ENCODE measurements around the gene DOP1A. TPM values are rescaled to one million over a fixed set of nuclear protein-coding genes. Genes with fewer than 3 reads are reported as not detected.
A peak's percentile ranks its signal among the peaks of the same experiment; 100 is the strongest.
"Not testable (repeated sequence)": the region's sequence is repeated elsewhere in the genome, so short reads cannot be mapped to it uniquely, and the experiment has no call there.

DOP1A gene
- total RNA-seq, 1 experiment from 2014 or later, result 16.1 TPM

DNA sequence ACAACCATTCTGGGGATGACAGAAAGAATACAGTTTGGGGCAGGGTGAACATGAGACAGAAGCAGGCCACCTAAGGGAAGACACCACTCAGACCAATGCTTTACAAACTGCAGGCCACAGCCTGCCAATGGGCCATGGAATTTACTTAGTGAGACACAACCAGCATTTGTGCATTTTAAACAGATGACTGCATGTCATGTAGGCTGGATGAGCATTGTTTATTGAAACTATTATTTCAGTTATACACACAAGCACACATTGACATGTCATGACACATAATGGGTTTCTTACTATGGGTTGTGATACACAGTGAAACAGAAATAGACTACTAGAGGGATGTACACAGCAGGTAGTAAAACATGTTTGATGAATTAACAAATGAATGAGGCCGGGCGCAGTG lies 117.6 kb downstream of the DOP1A start:
- Histone ChIP-seq H3K36me3 (ENCODE audit: control insufficient read depth, insufficient read depth, low read length) (peaks cover 4% of the 10 kb centered on the region; the same call in 1 of the 2 replicates), H3K4me3 (ENCODE audit: low read depth, low read length) (no peak overlapping the region), H3K9me3 (no peaks in the 10 kb centered on the region), H3K4me1 (0 out of 2 replicates have a peak, but pooled peaks cover 3% of the 10 kb centered on the region), H3K27me3 (replicated peaks; ENCODE audit: control insufficient read depth, insufficient read depth, low read length) (no peaks in the 10 kb centered on the region)
- CTCF ChIA-PET, result no interaction called here
- H3K4me1 Mint-ChIP-seq (ENCODE audit: low read depth, unreplicated experiment), result peaks cover 6% of the 10 kb centered on the region
- TF ChIP-seq, protein P1, sequence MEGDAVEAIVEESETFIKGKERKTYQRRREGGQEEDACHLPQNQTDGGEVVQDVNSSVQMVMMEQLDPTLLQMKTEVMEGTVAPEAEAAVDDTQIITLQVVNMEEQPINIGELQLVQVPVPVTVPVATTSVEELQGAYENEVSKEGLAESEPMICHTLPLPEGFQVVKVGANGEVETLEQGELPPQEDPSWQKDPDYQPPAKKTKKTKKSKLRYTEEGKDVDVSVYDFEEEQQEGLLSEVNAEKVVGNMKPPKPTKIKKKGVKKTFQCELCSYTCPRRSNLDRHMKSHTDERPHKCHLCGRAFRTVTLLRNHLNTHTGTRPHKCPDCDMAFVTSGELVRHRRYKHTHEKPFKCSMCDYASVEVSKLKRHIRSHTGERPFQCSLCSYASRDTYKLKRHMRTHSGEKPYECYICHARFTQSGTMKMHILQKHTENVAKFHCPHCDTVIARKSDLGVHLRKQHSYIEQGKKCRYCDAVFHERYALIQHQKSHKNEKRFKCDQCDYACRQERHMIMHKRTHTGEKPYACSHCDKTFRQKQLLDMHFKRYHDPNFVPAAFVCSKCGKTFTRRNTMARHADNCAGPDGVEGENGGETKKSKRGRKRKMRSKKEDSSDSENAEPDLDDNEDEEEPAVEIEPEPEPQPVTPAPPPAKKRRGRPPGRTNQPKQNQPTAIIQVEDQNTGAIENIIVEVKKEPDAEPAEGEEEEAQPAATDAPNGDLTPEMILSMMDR (IDR thresholded peaks at IDR 0.05; ENCODE audit: insufficient read depth in 1 of 2, low read depth in 1 of 2, low read length in 1 of 2, severe bottlenecking in 1 of 2, unreplicated experiment in 1 of 2), result no peak
- BruUV-seq (replicated peaks), result no TSS peak
- intact Hi-C loops (cut with micrococcal nuclease; ENCODE audit: unreplicated experiment), result no loop called here
- H3K4me3 Mint-ChIP-seq (ENCODE audit: unreplicated experiment), result no peak overlapping the region
- no peaks in the 10 kb centered on the region for H3K9me3 Mint-ChIP-seq (ENCODE audit: unreplicated experiment)
- H3K27ac Mint-ChIP-seq (ENCODE audit: unreplicated experiment), result no peak overlapping the region
- no peak for DNase-seq
- H3K36me3 Mint-ChIP-seq (ENCODE audit: insufficient read depth, unreplicated experiment), result peaks cover 90% of the 10 kb centered on the region
- POLR2A ChIA-PET, result no interaction called here
- no peaks in the 10 kb centered on the region for H3K27me3 Mint-ChIP-seq (ENCODE audit: insufficient read depth, unreplicated experiment)

DNA sequence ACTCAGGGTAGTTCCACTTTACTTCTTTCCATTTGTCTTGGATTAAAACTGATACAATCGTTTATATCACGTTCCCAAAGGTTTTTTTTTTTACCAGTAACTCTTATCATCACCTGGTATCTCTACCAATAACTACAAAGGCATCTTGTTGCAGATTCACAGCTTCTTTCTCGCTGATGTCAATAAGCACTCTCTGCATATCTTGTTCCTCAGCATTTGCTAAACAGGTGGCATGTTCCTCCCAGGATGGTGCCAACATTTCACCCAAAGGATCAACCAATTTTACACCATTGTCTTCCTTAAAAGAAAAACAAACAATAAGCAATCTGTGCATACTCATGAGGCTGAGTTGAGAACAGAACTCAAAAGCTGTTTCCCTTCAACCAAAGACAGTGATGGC lies 121.0 kb downstream of the DOP1A start:
- ChIA-PET POLR2A (no interaction called here), CTCF (no interaction called here)
- Histone ChIP-seq H3K4me3 (ENCODE audit: low read depth, low read length) (no peak overlapping the region), H3K36me3 (ENCODE audit: control insufficient read depth, insufficient read depth, low read length) (peaks cover 2% of the 10 kb centered on the region; the same call in 1 of the 2 replicates), H3K4me1 (peaks cover 15% of the 10 kb centered on the region), H3K27me3 (replicated peaks; ENCODE audit: control insufficient read depth, insufficient read depth, low read length) (no peaks in the 10 kb centered on the region), H3K9me3 (no peaks in the 10 kb centered on the region)
- Mint-ChIP-seq H3K9me3 (ENCODE audit: unreplicated experiment) (no peaks in the 10 kb centered on the region), H3K4me1 (ENCODE audit: low read depth, unreplicated experiment) (peaks cover 6% of the 10 kb centered on the region), H3K4me3 (ENCODE audit: unreplicated experiment) (no peak overlapping the region), H3K27me3 (ENCODE audit: insufficient read depth, unreplicated experiment) (no peaks in the 10 kb centered on the region), H3K36me3 (ENCODE audit: insufficient read depth, unreplicated experiment) (peaks cover 80% of the 10 kb centered on the region), H3K27ac (ENCODE audit: unreplicated experiment) (no peak overlapping the region)
- BruUV-seq (replicated peaks), result no TSS peak
- intact Hi-C loops (cut with micrococcal nuclease; ENCODE audit: unreplicated experiment), result no loop called here
- DNase-seq, result no peak
- TF ChIP-seq, protein P1 (IDR thresholded peaks at IDR 0.05; ENCODE audit: insufficient read depth in 1 of 2, low read depth in 1 of 2, low read length in 1 of 2, severe bottlenecking in 1 of 2, unreplicated experiment in 1 of 2), result no peak

DNA sequence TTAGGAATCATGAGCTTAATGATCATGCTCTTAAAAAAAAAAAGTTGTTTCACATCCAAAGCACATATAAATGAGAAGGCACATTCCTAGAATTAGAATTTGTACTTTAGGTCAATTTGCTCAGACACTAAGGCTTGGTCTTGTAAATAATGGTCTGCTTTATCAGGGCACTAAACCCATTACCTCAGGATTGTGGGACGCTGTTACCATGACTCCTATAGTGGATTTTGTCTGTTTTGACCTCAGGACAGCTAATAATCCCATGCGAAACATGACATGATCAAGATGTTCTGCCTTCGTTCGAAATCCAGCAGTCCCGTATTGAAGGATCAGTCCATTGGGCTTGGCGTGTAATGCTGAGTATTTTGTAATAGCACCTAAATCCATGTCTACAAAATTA lies 123.2 kb downstream of the DOP1A start:
- POLR2A ChIA-PET, result interaction anchor here (0.7 to 1.0 kb wide), 2 partner anchors 24 to 275 kb away, joined by 4 to 7 read pairs; no protein-coding TSS in a partner anchor
- CTCF ChIA-PET, result no interaction called here
- TF ChIP-seq, protein P1 (IDR thresholded peaks at IDR 0.05; ENCODE audit: insufficient read depth in 1 of 2, low read depth in 1 of 2, low read length in 1 of 2, severe bottlenecking in 1 of 2, unreplicated experiment in 1 of 2), result no peak
- Histone ChIP-seq H3K9me3 (no peaks in the 10 kb centered on the region), H3K27me3 (replicated peaks; ENCODE audit: control insufficient read depth, insufficient read depth, low read length) (no peaks in the 10 kb centered on the region), H3K4me3 (ENCODE audit: low read depth, low read length) (no peak overlapping the region), H3K4me1 (peaks cover 24% of the 10 kb centered on the region), H3K36me3 (ENCODE audit: control insufficient read depth, insufficient read depth, low read length) (peaks cover 2% of the 10 kb centered on the region; the same call in 1 of the 2 replicates)
- Mint-ChIP-seq H3K4me1 (ENCODE audit: low read depth, unreplicated experiment) (peaks cover 14% of the 10 kb centered on the region), H3K9me3 (ENCODE audit: unreplicated experiment) (no peaks in the 10 kb centered on the region), H3K27me3 (ENCODE audit: insufficient read depth, unreplicated experiment) (no peaks in the 10 kb centered on the region), H3K4me3 (ENCODE audit: unreplicated experiment) (no peak overlapping the region), H3K27ac (ENCODE audit: unreplicated experiment) (no peak overlapping the region), H3K36me3 (ENCODE audit: insufficient read depth, unreplicated experiment) (peaks cover 71% of the 10 kb centered on the region)
- BruUV-seq (replicated peaks), result no TSS peak
- DNase-seq, result peak; percentile 37
- intact Hi-C loops (cut with micrococcal nuclease; ENCODE audit: unreplicated experiment), result loop anchor here (10.0 kb wide), 1 partner anchor 324 kb away; the partner anchor contains the start of gene PRSS35

DNA sequence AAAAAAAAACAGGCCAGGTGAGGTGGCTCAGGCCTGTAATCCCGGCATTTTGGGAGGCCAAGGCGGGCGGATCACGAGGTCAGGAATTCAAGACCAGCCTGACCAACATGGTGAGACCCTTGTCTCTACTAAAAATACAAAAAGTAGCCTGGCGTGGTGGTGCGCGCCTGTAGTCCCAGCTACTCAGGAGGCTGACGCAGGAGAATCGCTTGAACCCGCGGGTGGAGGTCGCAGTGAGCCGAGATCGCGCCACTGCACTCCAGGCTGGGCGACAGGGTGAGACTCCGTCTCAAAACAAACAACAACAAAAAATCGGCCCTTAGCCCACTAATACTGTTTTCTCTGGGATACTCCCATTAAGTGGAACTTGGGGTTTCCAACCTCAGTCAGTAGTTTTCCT lies 124.5 kb downstream of the DOP1A start:
- H3K36me3 ChIP-seq (ENCODE audit: control insufficient read depth, insufficient read depth, low read length); H3K9me3 ChIP-seq; BruUV-seq (replicated peaks); DNase-seq; H3K9me3 Mint-ChIP-seq (ENCODE audit: unreplicated experiment); CTCF ChIA-PET; H3K27me3 ChIP-seq (replicated peaks; ENCODE audit: control insufficient read depth, insufficient read depth, low read length); H3K27me3 Mint-ChIP-seq (ENCODE audit: insufficient read depth, unreplicated experiment): not testable (repeated sequence)
- Mint-ChIP-seq H3K4me1 (ENCODE audit: low read depth, unreplicated experiment) (peaks cover 16% of the 10 kb centered on the region), H3K27ac (ENCODE audit: unreplicated experiment) (peak overlapping the region; percentile 92), H3K4me3 (ENCODE audit: unreplicated experiment) (peak overlapping the region; percentile 90), H3K36me3 (ENCODE audit: insufficient read depth, unreplicated experiment) (peaks cover 63% of the 10 kb centered on the region)
- peak overlapping the region; percentile 97 for H3K4me3 ChIP-seq (ENCODE audit: low read depth, low read length)
- intact Hi-C loops (cut with micrococcal nuclease; ENCODE audit: unreplicated experiment), result loop anchor here (10.0 kb wide), 1 partner anchor 323 kb away; the partner anchor contains the start of gene PRSS35
- POLR2A ChIA-PET, result interaction anchor here (0.7 kb wide), 1 partner anchor 124 kb away, joined by 3 read pairs; no protein-coding TSS in a partner anchor
- peaks cover 24% of the 10 kb centered on the region for H3K4me1 ChIP-seq

Measured in Caco-2 (cell line).